NCI-H748 (cell line): ENCODE results near the gene OR2T11.
"Not testable (repeated sequence)": the region's sequence is repeated elsewhere in the genome, so short reads cannot be mapped to it uniquely, and the experiment has no call there.

Experiments used
- DNase-seq: peaks from one replicate; lab custom pipeline; 2025; ENCODE audit not compliant: unreplicated experiment; lab: John Stamatoyannopoulos, UW

OR2T11 gene, protein sequence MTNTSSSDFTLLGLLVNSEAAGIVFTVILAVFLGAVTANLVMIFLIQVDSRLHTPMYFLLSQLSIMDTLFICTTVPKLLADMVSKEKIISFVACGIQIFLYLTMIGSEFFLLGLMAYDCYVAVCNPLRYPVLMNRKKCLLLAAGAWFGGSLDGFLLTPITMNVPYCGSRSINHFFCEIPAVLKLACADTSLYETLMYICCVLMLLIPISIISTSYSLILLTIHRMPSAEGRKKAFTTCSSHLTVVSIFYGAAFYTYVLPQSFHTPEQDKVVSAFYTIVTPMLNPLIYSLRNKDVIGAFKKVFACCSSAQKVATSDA

GRCh38 chr1:248634991-248635390 lies at the start of gene OR2T11:
Gene OR2T11, minus strand, starts transcription at chr1:248635091. Its CDS starts 7,963 bp downstream, at chr1:248627128.
- DNase-seq: not testable (repeated sequence)

GRCh38 chr1:248681651-248682050 lies 46.8 kb upstream of the OR2T11 start:
- no peak for DNase-seq

DNA sequence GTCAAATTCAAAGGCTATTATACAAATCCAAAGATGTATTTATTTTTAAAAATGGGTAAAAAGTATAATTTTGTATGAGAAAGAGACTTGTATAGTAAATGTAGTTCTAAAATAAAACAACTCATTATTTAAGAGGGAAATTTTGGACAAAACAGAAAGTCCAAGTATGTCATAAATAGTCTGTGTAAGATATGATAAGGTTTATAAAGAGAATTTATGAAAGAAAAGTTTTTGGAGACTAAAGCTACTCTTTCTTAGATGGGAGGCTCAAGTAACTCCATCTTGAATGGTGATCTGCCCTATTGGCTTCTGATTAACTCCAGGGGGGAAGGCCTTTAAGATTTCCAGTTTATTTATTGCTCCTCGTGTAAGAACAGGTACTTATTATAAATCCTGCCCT lies 35.1 kb upstream of the OR2T11 start:
- DNase-seq: no peak

DNA sequence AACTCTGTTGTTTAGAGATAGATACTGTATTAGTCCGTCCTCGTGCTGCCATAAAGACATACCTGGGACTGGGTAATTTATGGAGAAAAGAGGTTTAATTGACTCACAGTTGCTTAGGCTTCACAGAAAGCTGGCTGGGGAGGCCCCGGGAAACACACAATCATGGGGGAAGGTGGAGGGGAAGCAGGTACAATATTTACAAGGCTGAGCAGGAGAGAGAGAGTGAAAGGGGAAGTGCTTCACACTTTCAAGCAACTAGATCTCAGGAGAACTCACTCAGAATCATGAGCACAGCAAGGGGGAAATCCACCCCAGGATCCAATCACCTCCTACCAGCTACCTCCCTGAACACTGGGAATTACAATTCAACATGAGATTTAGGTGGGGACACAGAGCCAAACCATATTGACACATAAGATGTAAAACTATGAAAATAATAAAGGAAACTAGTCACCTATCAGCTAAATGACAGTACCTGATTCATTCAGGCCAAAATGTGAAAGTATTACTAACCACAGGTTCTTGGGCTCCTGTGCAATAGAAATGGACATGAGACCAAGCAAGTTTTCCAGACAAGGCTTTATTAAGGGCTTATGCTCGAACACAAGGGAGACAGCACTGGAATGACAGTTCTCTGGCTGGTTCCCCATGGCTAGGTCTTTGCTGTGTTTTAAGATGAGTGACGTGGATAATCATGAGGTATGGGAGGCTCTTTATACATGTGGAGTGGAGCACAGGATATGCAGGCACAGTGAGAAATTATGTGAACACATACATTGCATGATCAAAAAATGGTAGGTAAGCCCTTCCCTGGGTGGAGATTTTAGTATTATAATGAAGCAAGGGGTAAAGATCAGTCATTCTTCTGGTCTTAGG lies 28.8 kb upstream of the OR2T11 start:
- DNase-seq: not testable (repeated sequence)

DNA sequence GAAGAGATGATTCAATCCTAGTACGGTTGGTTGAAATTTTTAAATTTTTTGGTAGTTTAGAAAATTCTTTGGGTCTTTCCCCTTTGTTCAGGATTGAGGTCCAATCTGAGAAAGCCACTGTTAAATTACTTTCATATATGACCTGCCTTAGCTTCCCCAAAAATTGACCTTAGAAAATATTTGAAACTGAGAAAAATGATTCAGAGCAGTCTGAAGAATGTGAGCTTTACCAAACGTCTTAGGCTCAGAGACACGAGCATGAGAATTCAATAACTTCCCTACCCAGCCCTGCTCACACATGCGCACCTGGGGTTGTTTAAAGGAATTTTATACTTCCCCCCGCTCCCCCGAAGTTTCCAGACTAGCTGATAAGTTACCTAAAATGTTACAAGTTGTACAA lies 21.9 kb upstream of the OR2T11 start:
- DNase-seq: not testable (repeated sequence)

DNA sequence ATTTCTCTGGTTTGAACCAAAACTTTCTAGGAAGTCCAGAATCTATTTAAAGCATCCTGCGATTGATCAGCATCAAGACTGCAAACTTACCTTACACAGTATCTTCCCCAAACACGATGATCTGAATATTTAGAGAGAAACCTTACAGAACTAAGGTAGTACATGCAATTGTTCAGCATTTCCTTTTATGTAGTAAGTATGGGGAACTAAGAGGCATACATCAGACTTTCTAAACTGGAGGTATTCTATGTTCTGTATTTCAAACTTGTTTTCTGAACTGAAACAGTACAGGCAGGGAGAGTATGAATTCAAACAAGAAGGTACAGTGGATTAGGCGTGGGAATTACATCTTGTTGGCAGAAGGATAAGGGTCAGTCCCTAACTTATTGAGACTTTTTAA lies 20.5 kb upstream of the OR2T11 start, which contains the start of gene OR2T27:
Gene OR2T27 (minus strand): TSS at position 175 of the 400 bp plus-strand sequence. CDS start 4,644 bp downstream, outside the sequence.
- DNase-seq: not testable (repeated sequence)

DNA sequence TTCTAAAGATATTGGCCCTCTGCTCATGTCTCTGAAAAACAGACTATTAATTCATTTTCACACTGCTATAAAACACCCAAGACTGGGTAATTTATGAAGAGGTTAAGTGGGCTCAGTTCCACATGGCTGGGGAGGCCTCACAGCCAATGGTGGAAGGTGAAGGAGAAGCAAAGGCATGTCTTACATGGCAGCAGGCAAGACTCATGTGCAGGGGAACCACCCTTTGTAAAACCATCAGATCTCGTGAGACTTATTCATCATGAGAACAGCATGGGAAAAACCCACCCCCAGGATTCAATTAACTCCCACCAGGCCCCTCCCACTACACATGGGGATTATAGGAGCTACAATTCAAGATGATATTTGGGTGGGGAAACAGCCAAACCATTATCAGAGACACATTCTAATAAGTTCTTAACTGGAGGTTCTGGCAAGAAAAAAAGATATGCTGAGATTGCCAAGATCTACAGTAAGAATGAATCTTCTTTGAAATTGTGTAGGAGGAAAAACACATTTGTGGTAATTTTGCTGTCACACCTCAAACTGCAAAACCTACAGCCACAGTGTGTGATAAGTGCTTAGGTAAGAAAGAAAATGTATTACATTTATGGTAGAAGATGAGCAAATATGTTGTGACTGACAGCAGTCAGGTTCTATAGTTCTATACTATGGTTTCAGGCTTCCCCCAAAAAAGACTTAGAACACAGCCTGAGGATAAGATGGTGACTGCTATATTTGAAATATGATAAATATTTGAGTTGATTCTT lies 14.1 kb upstream of the OR2T11 start:
- not testable (repeated sequence) for DNase-seq

DNA sequence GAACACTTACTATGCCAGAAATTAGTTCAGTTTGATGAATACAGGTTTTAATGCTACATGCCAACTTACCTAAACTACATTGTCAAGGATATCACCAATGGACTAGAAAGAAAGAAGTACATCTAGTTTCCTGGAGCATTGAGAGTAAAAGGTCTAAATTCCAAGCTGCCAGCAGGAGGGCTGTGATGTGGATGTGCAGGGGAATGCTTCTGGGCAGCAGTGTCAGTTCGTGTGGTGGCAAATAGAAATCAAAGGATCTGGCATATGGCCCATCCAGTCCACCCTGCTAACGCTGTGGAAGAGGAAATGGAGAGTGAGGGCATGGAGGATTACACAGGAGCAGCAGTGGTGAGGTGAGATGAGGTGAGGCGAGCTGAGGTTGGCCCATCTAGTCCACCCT lies 10.3 kb upstream of the OR2T11 start, which contains the start of gene OR2T35:
Gene OR2T35 (minus strand): TSS at position 101 of the 400 bp plus-strand sequence. CDS start 6,020 bp downstream, outside the sequence.
- DNase-seq: not testable (repeated sequence)

DNA sequence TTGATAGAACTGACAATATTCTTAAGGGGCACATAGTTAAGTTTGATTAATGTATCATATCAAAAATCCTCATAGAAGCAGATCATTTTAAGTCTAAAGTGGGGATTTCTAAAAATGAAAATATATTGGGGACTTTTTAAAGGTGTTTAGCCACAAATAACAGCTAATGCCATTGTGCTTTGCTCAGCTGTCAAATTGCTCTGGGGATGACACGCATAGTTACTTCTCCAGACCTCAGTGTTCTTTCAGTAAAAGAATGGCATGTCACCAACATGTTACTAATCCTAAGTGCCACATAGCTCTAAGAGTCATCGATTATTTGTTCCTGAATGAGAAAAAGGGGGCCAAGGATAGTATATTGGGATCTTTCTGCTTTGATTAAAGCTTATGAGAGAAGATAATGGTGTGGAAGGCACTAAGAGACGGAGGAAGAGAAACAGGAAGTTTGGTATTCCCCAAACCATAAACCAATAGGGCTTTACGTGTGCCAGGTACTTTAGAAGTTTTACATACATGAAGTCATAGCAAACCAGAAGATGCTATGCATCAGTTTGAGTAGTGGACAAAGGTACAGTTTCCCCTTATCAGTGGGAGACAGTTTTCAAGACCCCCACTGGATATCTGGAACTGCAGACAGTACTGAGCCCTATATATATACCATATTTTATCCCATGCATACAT lies 8.2 kb upstream of the OR2T11 start:
- DNase-seq: not testable (repeated sequence)

DNA sequence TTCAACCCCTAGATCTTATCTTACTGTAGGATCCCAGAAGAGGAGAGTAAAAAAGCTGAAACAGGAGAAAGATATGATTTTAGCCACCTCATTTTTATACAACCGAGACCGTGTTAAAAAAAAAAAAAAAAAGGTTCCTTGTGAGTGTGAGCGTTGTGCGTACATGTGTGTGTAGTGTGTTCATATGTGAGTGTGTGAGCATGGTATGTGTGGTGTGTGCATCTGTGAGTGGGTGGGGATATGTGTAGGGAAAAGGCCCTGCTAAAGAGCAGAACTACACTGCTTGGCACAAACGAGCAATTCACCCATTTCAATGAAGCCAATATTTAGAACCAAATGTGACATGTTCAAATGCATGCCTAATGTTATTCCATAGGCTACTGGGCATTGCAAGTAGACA lies 6.7 kb upstream of the OR2T11 start:
- not testable (repeated sequence) for DNase-seq

- not testable (repeated sequence) for DNase-seq
Observed at GRCh38 chr1:248640906-248641305, 6.0 kb upstream of the OR2T11 start.

GRCh38 chr1:248639652-248640051 lies 4.8 kb upstream of the OR2T11 start:
- DNase-seq: not testable (repeated sequence)

GRCh38 chr1:248636612-248637011 lies 1.7 kb upstream of the OR2T11 start:
- DNase-seq: not testable (repeated sequence)

- no peak for DNase-seq
Observed at GRCh38 chr1:248631354-248632008, 3.4 kb downstream of the OR2T11 start.

- no peak for DNase-seq
Observed at GRCh38 chr1:248630551-248630950, 4.3 kb downstream of the OR2T11 start.

- no peak for DNase-seq
Observed at GRCh38 chr1:248627971-248628844, 6.7 kb downstream of the OR2T11 start.

DNA sequence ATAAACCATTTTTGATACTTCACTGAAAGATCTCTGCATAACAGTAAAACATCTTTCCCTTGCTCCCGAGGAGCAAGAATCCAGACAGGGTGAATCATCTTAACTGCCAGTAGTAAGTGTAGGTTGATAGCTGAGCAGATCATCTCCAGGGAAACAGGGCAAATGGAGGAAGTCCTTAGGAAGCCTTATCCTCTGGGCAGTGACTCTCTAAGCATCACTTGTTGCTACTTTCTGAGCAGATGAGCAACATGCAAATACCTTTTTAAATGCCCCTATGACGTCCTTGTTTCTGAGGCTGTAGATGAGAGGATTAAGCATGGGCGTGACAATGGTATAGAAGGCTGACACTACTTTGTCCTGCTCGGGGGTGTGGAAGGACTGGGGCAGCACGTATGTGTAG lies 8.9 kb downstream of the OR2T11 start:
- DNase-seq: no peak

GRCh38 chr1:248625166-248625565 lies 9.7 kb downstream of the OR2T11 start:
- no peak for DNase-seq

DNA sequence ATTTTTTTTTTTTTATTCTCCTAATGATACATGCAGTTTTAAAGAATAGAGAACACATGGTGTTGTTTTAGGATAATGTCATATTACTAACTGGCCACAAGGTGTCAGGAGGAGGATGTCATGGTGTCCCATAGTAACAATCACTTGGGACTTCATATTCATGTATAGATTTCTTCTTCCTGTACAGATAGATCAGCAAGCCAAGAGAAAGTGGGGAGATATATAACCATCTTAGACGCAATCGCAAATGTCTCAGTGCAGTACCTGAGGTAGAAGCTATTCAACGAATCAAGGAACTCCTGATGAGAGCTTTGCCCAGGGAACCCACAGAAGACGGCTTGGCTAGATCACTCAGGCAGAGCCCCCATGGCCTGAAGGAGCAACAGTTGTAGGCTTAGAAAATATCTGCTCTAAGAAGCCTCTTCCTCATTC lies 12.3 kb downstream of the OR2T11 start:
- peak; percentile 49 for DNase-seq
